SU-DHL-6 (cell line): ENCODE results near the gene FCHSD1.

Experiments used
- EZH2phosphoT487 ChIP-seq: fragments of 200-600 bp; sonication (generic), shearing (Covaris generic); conservative IDR thresholded peaks from 2 replicates; pipeline ENCODE4 v1.6.1; 2018; ENCODE audit warnings: mild to moderate bottlenecking, antibody characterized with exemption, low read length, moderate library complexity, mixed read lengths
- TF ChIP-seq, protein P1 (sequence below): fragments of 200-600 bp; sonication (generic); IDR thresholded peaks from one replicate; pipeline ENCODE4 v1.5.1; 2017; ENCODE audit warnings: antibody characterized with exemption, mild to moderate bottlenecking, low read length, moderate library complexity; ENCODE audit not compliant: insufficient read depth, poor library complexity, severe bottlenecking

GRCh38 chr5:141657404-141657803 is 6.2 kb upstream of the FCHSD1 start:
- TF ChIP-seq, protein P1, sequence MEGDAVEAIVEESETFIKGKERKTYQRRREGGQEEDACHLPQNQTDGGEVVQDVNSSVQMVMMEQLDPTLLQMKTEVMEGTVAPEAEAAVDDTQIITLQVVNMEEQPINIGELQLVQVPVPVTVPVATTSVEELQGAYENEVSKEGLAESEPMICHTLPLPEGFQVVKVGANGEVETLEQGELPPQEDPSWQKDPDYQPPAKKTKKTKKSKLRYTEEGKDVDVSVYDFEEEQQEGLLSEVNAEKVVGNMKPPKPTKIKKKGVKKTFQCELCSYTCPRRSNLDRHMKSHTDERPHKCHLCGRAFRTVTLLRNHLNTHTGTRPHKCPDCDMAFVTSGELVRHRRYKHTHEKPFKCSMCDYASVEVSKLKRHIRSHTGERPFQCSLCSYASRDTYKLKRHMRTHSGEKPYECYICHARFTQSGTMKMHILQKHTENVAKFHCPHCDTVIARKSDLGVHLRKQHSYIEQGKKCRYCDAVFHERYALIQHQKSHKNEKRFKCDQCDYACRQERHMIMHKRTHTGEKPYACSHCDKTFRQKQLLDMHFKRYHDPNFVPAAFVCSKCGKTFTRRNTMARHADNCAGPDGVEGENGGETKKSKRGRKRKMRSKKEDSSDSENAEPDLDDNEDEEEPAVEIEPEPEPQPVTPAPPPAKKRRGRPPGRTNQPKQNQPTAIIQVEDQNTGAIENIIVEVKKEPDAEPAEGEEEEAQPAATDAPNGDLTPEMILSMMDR = no peak
- no peak for TF ChIP-seq EZH2phosphoT487
